GM19452 (cell line): Measurements from ENCODE around the gene PPL.
"Not testable (repeated sequence)": the region's sequence is repeated elsewhere in the genome, so short reads cannot be mapped to it uniquely, and the experiment has no call there.

Source experiments
- ATAC-seq: cut with Tn5 transposase; IDR thresholded peaks from one replicate; pipeline ENCODE4 v1.9.1; 2021; ENCODE audit not compliant: unreplicated experiment

PPL gene

GRCh38 chr16:4958510-4959438, 21.8 kb upstream of the PPL start:
- ATAC-seq: no peak

- peak; percentile 63 for ATAC-seq
Measured at GRCh38 chr16:4957720-4958509, 21.0 kb upstream of the PPL start, which contains the start of gene SEC14L5. Gene SEC14L5, plus strand, starts transcription at chr16:4958330. Its CDS starts 994 bp downstream, at chr16:4959324.

- ATAC-seq: no peak
Measured at GRCh38 chr16:4957420-4957719, 20.4 kb upstream of the PPL start.

DNA sequence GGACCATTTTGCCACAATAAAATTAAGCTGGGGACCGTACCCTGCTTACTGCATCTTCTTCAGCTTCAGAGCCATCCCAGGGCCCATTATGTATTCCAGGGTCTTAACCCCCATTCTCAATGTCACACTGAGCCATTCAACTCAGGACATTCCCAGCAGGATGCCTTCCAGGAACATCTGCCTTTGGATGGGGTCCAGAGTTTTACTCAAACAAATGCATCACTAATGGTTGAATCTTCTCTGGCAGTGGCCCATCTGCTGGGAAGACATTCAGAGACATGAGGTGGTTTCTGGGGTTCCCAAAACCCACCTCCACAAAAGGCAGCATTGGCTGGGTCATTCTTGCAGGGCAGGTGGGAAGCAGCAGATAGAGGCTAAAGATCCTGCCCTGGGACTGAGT, 17.8 kb upstream of the PPL start:
- ATAC-seq: no peak

- ATAC-seq: not testable (repeated sequence)
Measured at GRCh38 chr16:4951583-4951982, 14.6 kb upstream of the PPL start.

- no peak for ATAC-seq
Measured at GRCh38 chr16:4949986-4950385, 13.0 kb upstream of the PPL start.

DNA sequence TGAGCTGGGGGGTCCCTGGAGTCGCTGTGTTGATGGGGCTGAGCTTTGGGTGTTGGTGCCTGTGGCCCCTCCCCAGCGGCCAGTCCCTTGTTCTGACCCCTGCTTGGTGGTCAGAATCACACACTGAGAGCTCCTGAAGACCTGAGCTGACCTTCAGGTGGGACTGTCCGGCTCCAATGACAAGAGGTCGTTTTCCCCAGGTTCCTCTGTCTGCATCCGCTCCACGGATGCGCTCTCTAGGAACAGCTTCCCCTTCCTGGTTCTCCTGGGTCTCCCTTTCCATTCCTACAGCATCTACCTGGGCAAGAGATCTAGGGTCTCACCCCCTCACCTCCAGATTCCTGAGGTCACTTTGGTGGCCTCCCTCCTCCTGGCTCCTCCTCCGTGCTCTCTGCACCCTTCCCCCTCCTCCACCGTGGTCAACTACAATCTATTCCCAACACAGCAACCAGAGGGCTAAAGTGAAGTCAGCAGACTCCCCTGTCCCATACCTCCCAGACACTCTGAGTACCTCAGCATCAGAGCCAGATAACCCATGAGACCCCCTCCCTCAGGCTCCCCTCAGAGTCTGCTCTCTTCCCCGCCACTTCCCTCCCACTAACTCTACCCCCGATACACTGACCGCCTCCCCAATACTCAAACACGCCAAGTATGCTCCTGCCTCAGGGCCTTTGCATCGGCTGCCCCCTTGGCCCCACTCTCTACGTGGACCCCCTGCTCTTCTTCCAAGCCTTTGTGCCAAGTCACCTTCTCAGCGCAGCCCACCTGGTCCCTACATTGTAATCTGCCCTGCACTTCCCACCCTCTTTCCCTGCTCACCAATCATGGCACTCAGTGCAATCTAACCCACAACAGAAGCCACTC, 12.2 kb upstream of the PPL start:
- no peak for ATAC-seq

- no peak for ATAC-seq
Measured at GRCh38 chr16:4947722-4948503, 11.0 kb upstream of the PPL start.

DNA sequence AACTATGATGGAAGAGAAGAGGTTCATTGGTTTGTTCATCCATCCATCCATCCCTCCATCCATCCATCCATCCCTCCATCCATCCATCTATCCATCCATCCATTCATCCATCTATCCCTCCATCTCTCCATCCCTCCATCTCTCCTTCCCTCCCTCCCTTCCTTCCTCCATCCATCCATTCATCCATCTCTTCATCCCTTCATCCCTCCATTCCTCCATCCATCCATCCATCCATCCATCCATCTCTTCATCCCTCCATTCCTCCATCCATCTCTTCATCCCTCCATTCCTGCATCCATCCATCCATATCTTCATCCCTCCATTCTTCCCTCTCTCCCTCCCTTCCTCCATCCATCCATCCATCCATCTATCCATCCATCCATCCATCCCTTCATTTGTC, 10.0 kb upstream of the PPL start:
- no peak for ATAC-seq

GRCh38 chr16:4945560-4946502, 8.9 kb upstream of the PPL start:
- no peak for ATAC-seq

GRCh38 chr16:4944333-4945281, 7.7 kb upstream of the PPL start:
- ATAC-seq: no peak

DNA sequence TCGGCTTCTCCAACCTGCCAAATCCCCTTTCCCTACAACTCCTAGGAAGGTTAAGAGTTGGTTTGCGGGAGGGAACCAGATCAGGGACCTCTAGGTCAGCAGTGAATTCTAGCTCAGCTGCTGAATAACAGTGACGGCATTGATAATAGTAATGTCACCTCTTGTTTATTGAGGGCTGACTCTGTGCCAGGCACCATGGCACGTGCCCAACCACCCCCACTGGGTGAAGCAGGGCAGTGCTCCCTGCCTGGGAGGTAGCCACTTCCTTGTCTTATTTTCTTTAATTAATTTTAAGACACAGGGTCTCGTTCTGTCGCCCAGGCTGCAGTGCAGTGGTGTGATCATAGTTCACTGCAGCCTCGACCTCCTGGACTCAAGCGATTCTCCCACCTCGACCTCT, 5.5 kb upstream of the PPL start:
- ATAC-seq: no peak

DNA sequence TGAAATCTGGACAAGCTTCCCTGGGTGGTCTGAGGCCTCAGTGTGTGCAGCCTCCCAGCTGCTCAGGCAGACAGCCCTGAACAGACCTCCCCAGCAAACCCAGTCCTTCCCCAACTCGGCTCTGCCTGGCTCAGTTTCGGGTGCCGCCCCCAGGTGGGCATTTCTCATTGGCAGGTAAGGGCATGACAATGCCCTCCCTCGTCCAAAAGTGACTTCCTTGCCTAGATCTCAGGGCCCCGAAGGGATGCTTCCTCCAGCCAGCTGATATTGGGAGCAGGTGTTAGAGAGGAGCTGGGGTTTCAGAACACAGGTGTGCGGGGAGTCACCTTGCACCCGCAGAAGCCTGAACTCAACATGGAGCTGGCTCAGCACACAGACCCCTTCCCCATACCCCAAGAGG, 3.8 kb upstream of the PPL start:
- ATAC-seq: no peak

DNA sequence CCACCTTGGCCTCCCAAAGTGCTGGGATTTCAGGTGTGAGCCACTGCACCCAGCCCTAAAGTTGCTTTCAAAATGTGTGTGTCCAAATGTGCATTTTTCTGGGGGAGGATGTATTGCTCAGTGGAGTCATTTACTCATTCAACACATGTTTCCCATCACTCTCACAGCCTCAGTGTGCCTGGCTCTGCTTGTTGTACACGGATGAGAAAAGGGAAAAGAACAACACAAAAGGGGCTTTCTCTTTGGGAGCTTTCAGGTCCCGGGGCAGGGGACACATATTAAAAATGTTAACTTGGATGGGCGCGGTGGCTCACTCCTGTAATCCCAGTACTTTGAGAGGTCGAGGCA, 1.7 kb upstream of the PPL start:
- ATAC-seq: no peak

- no peak for ATAC-seq
Measured at GRCh38 chr16:4937782-4938682, 1.1 kb upstream of the PPL start.

GRCh38 chr16:4936181-4936990, 562 bp downstream of the PPL start:
- no peak for ATAC-seq
